Skeletal muscle tissue (tissue), 2 donors: ENCODE results near the gene CIART. TPM values are rescaled to one million over a fixed set of nuclear protein-coding genes. Genes with fewer than 3 reads are reported as not detected.

Source experiments
- small RNA-seq: library from RNA; depleted of rRNA; stranded (forward); fragments of <200 nt; gene quantifications from one replicate; pipeline ENCODE3, GENCODE V24; 2014
- total RNA-seq: library from RNA; depleted of rRNA; stranded (reverse); fragments of >200 nt; gene quantifications from one replicate; pipeline ENCODE4 v1.2.3, GENCODE V29; 2014

The CIART gene
- total RNA-seq, 1 donor from 2014 or later: 2.1 TPM

Small RNA genes lying within 50 kb of the gene (small RNA-seq; reads per million reads assigned to genes)
- 5.0 reads per million, percentile 90 among the genes with 10 or more reads in this experiment for gene RNU2-17P

Other genes starting within 250 kb of the CIART start
- gene VPS45, start 214.8 kb upstream of the CIART start, total RNA-seq: 41.2 TPM
- gene PLEKHO1, start 132.6 kb upstream of the CIART start, total RNA-seq: 70.5 TPM
- 18.8 TPM for gene ANP32E, start 46.4 kb upstream of the CIART start, total RNA-seq
- gene CA14, start 24.8 kb upstream of the CIART start, total RNA-seq: 2.1 TPM
- gene APH1A, start 13.5 kb upstream of the CIART start, total RNA-seq: 99.2 TPM
- 54.8 TPM for gene C1orf54, start 9.8 kb upstream of the CIART start, total RNA-seq
- 37.6 TPM for gene MRPS21, start 11.3 kb downstream of the CIART start, total RNA-seq
- gene PRPF3, start 39.0 kb downstream of the CIART start, total RNA-seq: 35.0 TPM
- gene RPRD2, start 81.6 kb downstream of the CIART start, total RNA-seq: 12.0 TPM
- gene TARS2, start 204.9 kb downstream of the CIART start, total RNA-seq: 21.4 TPM
- 0.52 TPM for gene ECM1, start 225.6 kb downstream of the CIART start, total RNA-seq
- not detected for gene FALEC, start 233.2 kb downstream of the CIART start, total RNA-seq